Mucosa of descending colon (tissue), 3 donors: Measurements from ENCODE around the gene YPEL3. TPM values are rescaled to one million over a fixed set of nuclear protein-coding genes. Genes with fewer than 3 reads are reported as not detected.

Experiments used
- ATAC-seq: fragments of 200-7000 bp; cut with Tn5 transposase; one replicate; pipeline ENCODE4 v1.9.1; 2020; ENCODE audit warnings: mild to moderate bottlenecking, moderate library complexity
- DNase-seq, 3 donors: peaks; one replicate each; pipeline ENCODE4 v3.0.0-alpha.2; 2020
- H3K36me3 ChIP-seq: fragments of 200-600 bp; one replicate; pipeline ENCODE4 v1.8.0; 2021; ENCODE audit warnings: low read depth, mild to moderate bottlenecking
- H3K4me1 ChIP-seq: fragments of 200-600 bp; one replicate; pipeline ENCODE4 v1.8.0; 2021; ENCODE audit warnings: low read depth, mild to moderate bottlenecking
- H3K4me3 ChIP-seq: fragments of 200-600 bp; one replicate; pipeline ENCODE4 v1.8.0; 2021; ENCODE audit warnings: mild to moderate bottlenecking
- H3K9me3 ChIP-seq: fragments of 200-600 bp; one replicate; pipeline ENCODE4 v1.8.0; 2021; ENCODE audit warnings: mild to moderate bottlenecking
- CTCF ChIP-seq: fragments of 200-600 bp; IDR thresholded peaks from one replicate; pipeline ENCODE4 v1.8.0; 2022; ENCODE audit warnings: antibody characterized with exemption, mild to moderate bottlenecking
- intact Hi-C, 2 donors: fragments of 100-400 bp; cut with DNase I in 1 of 2; cut with micrococcal nuclease in 1 of 2; formaldehyde crosslinking; loops; one replicate each; pipeline versions ENCODE4 v1.11.0 to v1.11.1; 2022; cut with DNase I, micrococcal nuclease
- total RNA-seq, 3 donors: library from RNA; stranded (reverse); fragmentation: NEBNext Ultra II Directional in 2 of 3; extraction: Animal tissue kit (Norgen Biotek cat#: 25700) in 2 of 3; gene quantifications; one replicate each; pipeline versions ENCODE4 v1.2.1 to v1.2.4, GENCODE V29; 2021 to 2023
- donor health status: DM: no; HTN: no; CAD: no; lungs with moderate emphysema.
- donor health status: DM: no; HTN: no; CAD: no.
- donor health status: DM: no; HTN: yes; CAD: no.

Gene YPEL3
- total RNA-seq, 3 donors from 2014 or later: 30.5 to 78.4 (median 69.3) TPM

- DNase-seq: no peak
- intact Hi-C loops: no loop called here
- H3K9me3 ChIP-seq: no peaks in the 10 kb centered on the region
- H3K4me1 ChIP-seq: no peaks in the 10 kb centered on the region
- no peaks in the 10 kb centered on the region for H3K36me3 ChIP-seq
- no peak for TF ChIP-seq CTCF
- ATAC-seq: no peak
- no peak overlapping the region for H3K4me3 ChIP-seq
Observed at GRCh38 chr16:30084096-30084815, 11.8 kb downstream of the YPEL3 start.

- ATAC-seq (no peak), DNase-seq (no peak)
- no peaks in the 10 kb centered on the region for H3K36me3 ChIP-seq
- H3K9me3 ChIP-seq: no peaks in the 10 kb centered on the region
- TF ChIP-seq CTCF: no peak
- peaks cover 1% of the 10 kb centered on the region for H3K4me1 ChIP-seq
- intact Hi-C loops: no loop called here
- no peak overlapping the region for H3K4me3 ChIP-seq
Observed at GRCh38 chr16:30083216-30084055, 12.6 kb downstream of the YPEL3 start.

GRCh38 chr16:30082545-30083090 lies 13.4 kb downstream of the YPEL3 start:
- DNase-seq: no peak
- Histone ChIP-seq H3K4me1 (peaks cover 8% of the 10 kb centered on the region), H3K4me3 (no peak overlapping the region), H3K36me3 (no peaks in the 10 kb centered on the region), H3K9me3 (no peaks in the 10 kb centered on the region)
- no peak for TF ChIP-seq CTCF
- ATAC-seq: no peak
- intact Hi-C loops: no loop called here

GRCh38 chr16:30079480-30079879 lies 16.5 kb downstream of the YPEL3 start:
- TF ChIP-seq CTCF: no peak
- H3K36me3 ChIP-seq: no peaks in the 10 kb centered on the region

GRCh38 chr16:30078744-30079143 lies 17.3 kb downstream of the YPEL3 start:
- DNase-seq (no peak), ATAC-seq (no peak)
- Histone ChIP-seq H3K4me3 (no peak overlapping the region), H3K9me3 (no peaks in the 10 kb centered on the region), H3K36me3 (no peaks in the 10 kb centered on the region), H3K4me1 (peaks cover 21% of the 10 kb centered on the region)
- intact Hi-C loops: no loop called here
- TF ChIP-seq CTCF: no peak

More at GRCh38 chr16:30079480-30079879, 16.5 kb downstream of the YPEL3 start:
- intact Hi-C loops: no loop called here
- ATAC-seq: no peak
- no peak for DNase-seq
- H3K9me3 ChIP-seq: no peaks in the 10 kb centered on the region
- H3K4me1 ChIP-seq: peaks cover 21% of the 10 kb centered on the region
- no peak overlapping the region for H3K4me3 ChIP-seq
